Measurements from ENCODE around the gene DNAJC13.

Gene DNAJC13

DNA sequence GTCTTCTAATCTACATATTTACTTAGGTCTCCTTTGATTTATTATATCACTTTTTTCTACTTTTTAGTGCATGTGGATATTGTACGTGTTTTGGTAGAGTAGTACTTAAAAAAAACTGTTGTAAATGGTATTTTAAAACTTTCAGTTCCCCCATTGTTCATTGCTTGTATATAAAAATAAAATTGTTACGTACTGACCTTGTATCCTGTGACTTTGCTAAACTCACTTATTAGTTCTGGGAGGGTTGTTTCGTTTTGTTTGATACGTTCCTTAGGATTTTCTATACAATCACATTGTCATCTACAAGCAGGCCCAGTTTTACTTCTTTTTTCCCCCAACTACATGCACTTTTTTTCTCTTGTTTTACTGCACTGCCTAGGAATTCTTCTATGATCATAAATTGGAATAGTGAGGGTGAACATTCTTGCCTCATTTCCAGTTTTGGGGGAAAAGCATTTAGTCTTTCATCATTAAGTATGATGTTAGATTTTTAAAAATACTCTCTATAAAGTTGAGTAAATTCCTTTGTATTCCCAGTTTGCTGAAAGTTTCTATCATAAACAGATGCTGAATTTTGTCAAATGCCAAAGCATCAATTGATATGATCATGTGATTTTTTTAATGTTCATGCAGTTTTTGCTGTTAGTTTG, 146.2 kb downstream of the DNAJC13 start:
- Histone ChIP-seq H3K27ac (replicated peaks; ENCODE audit: low read length) (no peak overlapping the region), H4K8ac (ENCODE audit: low read depth, low read length) (no peak overlapping the region), H2BK5ac (ENCODE audit: low read length) (no peak overlapping the region), H2BK15ac (ENCODE audit: low read length) (no peak overlapping the region), H4K91ac (ENCODE audit: low read depth, low read length, poor library complexity) (no peak overlapping the region), H2AFZ (ENCODE audit: low read length) (no peak overlapping the region), H3K27me3 (ENCODE audit: control insufficient read depth in 3 of 3, insufficient read depth in 3 of 3, low read depth in 1 of 3, low read length in 3 of 3) (no peaks in the 10 kb centered on the region), H3K4me2 (ENCODE audit: insufficient read depth, low read length, poor library complexity, severe bottlenecking) (no peak overlapping the region), H3K9me3 (replicated peaks in 1 of 2; ENCODE audit: control insufficient read depth in 2 of 2, insufficient read depth in 1 of 2, low read depth in 1 of 2, low read length in 2 of 2) (no peaks in the 10 kb centered on the region), H3K9ac (ENCODE audit: low read depth, low read length, poor library complexity) (no peak overlapping the region), H3K4me1 (ENCODE audit: control insufficient read depth in 2 of 2, insufficient read depth in 1 of 2, low read depth in 1 of 2, low read length in 2 of 2) (no peaks in the 10 kb centered on the region), H3K4me3 (ENCODE audit: low read length in 2 of 2) (no peak overlapping the region), H3K36me3 (replicated peaks in 1 of 2; ENCODE audit: control insufficient read depth in 2 of 2, insufficient read depth in 2 of 2, low read length in 2 of 2) (peaks cover 0 to 9% of the 10 kb centered on the region in 2 donors), H3K18ac (ENCODE audit: low read length) (no peak overlapping the region), H3K79me1 (ENCODE audit: low read depth, low read length) (no peaks in the 10 kb centered on the region), H2BK12ac (ENCODE audit: low read length) (no peak overlapping the region), H2AK5ac (ENCODE audit: low read depth, low read length) (no peak overlapping the region), H3K23ac (ENCODE audit: low read depth, low read length, poor library complexity) (no peak overlapping the region), H3K14ac (ENCODE audit: low read length) (no peak overlapping the region), H2BK120ac (ENCODE audit: low read depth, low read length) (no peak overlapping the region), H3K4ac (ENCODE audit: low read length) (no peak overlapping the region)
- DNase-seq (ENCODE audit: low spot score), result no peak
- no CpG with 5 or more reads among the region's 4 CpGs for WGBS, 2 donors (ENCODE audit: extremely low coverage in 2 of 2, insufficient read length in 2 of 2, insufficient replicate concordance in 1 of 2)

DNA sequence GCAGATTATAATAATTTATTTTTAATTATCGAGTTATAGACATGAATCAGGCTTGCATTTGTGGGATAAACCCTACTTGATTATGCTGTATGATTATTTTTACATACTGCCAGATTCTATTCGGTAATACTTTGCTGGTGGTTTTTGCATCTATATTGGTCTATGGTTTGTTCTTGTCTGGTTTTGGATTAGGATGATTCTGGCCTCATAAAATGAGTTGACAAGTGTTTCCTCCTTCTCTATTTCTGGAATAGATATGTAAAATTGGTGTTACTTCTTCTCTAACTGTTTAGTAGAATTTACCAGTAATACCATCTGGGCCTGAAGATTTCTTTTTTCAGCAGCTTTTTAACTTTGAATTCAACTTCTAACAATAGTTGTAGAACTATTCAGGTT, 146.8 kb downstream of the DNAJC13 start:
- no peak for DNase-seq (ENCODE audit: low spot score)
- H3K9me3 ChIP-seq (replicated peaks in 1 of 2; ENCODE audit: control insufficient read depth in 2 of 2, insufficient read depth in 1 of 2, low read depth in 1 of 2, low read length in 2 of 2), result no peaks in the 10 kb centered on the region
- H3K23ac ChIP-seq (ENCODE audit: low read depth, low read length, poor library complexity), result no peak overlapping the region
- H3K9ac ChIP-seq (ENCODE audit: low read depth, low read length, poor library complexity), result no peak overlapping the region
- no peak overlapping the region for H2BK5ac ChIP-seq (ENCODE audit: low read length)
- no peaks in the 10 kb centered on the region for H3K27me3 ChIP-seq (ENCODE audit: control insufficient read depth in 3 of 3, insufficient read depth in 3 of 3, low read depth in 1 of 3, low read length in 3 of 3)
- H3K18ac ChIP-seq (ENCODE audit: low read length), result no peak overlapping the region
- H4K91ac ChIP-seq (ENCODE audit: low read depth, low read length, poor library complexity), result no peak overlapping the region
- no peak overlapping the region for H2BK15ac ChIP-seq (ENCODE audit: low read length)
- WGBS, 2 donors (ENCODE audit: extremely low coverage in 2 of 2, insufficient read length in 2 of 2, insufficient replicate concordance in 1 of 2), result 100% methylated on average over 1 of the region's 2 CpGs; no CpG with 5 or more reads in 1 of the 2 donors
- no peak overlapping the region for H3K14ac ChIP-seq (ENCODE audit: low read length)
- H3K36me3 ChIP-seq (replicated peaks in 1 of 2; ENCODE audit: control insufficient read depth in 2 of 2, insufficient read depth in 2 of 2, low read length in 2 of 2), result peaks cover 0 to 5% of the 10 kb centered on the region in 2 donors
- no peak overlapping the region for H2AK5ac ChIP-seq (ENCODE audit: low read depth, low read length)
- H3K4me2 ChIP-seq (ENCODE audit: insufficient read depth, low read length, poor library complexity, severe bottlenecking), result no peak overlapping the region
- no peak overlapping the region for H2BK12ac ChIP-seq (ENCODE audit: low read length)
- H2BK120ac ChIP-seq (ENCODE audit: low read depth, low read length), result no peak overlapping the region
- H3K4ac ChIP-seq (ENCODE audit: low read length), result no peak overlapping the region
- no peaks in the 10 kb centered on the region for H3K4me1 ChIP-seq (ENCODE audit: control insufficient read depth in 2 of 2, insufficient read depth in 1 of 2, low read depth in 1 of 2, low read length in 2 of 2)
- no peak overlapping the region for H3K4me3 ChIP-seq (ENCODE audit: low read length in 2 of 2)
- H3K79me1 ChIP-seq (ENCODE audit: low read depth, low read length), result no peaks in the 10 kb centered on the region
- H3K27ac ChIP-seq (replicated peaks; ENCODE audit: low read length), result no peak overlapping the region
- H4K8ac ChIP-seq (ENCODE audit: low read depth, low read length), result no peak overlapping the region
- no peak overlapping the region for H2AFZ ChIP-seq (ENCODE audit: low read length)

GRCh38 chr3:132568422-132568821, 151.1 kb downstream of the DNAJC13 start:
- Histone ChIP-seq H3K18ac (ENCODE audit: low read length) (no peak overlapping the region), H3K23ac (ENCODE audit: low read depth, low read length, poor library complexity) (no peak overlapping the region), H3K27ac (replicated peaks; ENCODE audit: low read length) (no peak overlapping the region), H3K4me1 (ENCODE audit: control insufficient read depth in 2 of 2, insufficient read depth in 1 of 2, low read depth in 1 of 2, low read length in 2 of 2) (no peaks in the 10 kb centered on the region), H3K9ac (ENCODE audit: low read depth, low read length, poor library complexity) (no peak overlapping the region), H2AFZ (ENCODE audit: low read length) (no peak overlapping the region), H2AK5ac (ENCODE audit: low read depth, low read length) (no peak overlapping the region), H2BK5ac (ENCODE audit: low read length) (no peak overlapping the region), H4K8ac (ENCODE audit: low read depth, low read length) (no peak overlapping the region), H2BK12ac (ENCODE audit: low read length) (no peak overlapping the region), H3K79me1 (ENCODE audit: low read depth, low read length) (no peaks in the 10 kb centered on the region), H3K4me3 (ENCODE audit: low read length in 2 of 2) (no peak overlapping the region), H4K91ac (ENCODE audit: low read depth, low read length, poor library complexity) (no peak overlapping the region), H2BK15ac (ENCODE audit: low read length) (no peak overlapping the region), H3K4me2 (ENCODE audit: insufficient read depth, low read length, poor library complexity, severe bottlenecking) (no peak overlapping the region), H3K36me3 (replicated peaks in 1 of 2; ENCODE audit: control insufficient read depth in 2 of 2, insufficient read depth in 2 of 2, low read length in 2 of 2) (peaks cover 0 to 24% of the 10 kb centered on the region in 2 donors), H3K27me3 (ENCODE audit: control insufficient read depth in 3 of 3, insufficient read depth in 3 of 3, low read depth in 1 of 3, low read length in 3 of 3) (no peaks in the 10 kb centered on the region), H3K4ac (ENCODE audit: low read length) (no peak overlapping the region), H3K9me3 (replicated peaks in 1 of 2; ENCODE audit: control insufficient read depth in 2 of 2, insufficient read depth in 1 of 2, low read depth in 1 of 2, low read length in 2 of 2) (peaks cover 3 to 4% of the 10 kb centered on the region in 2 donors), H2BK120ac (ENCODE audit: low read depth, low read length) (no peak overlapping the region), H3K14ac (ENCODE audit: low read length) (no peak overlapping the region)
- no peak for DNase-seq (ENCODE audit: low spot score)
- no CpG with 5 or more reads among the region's 2 CpGs for WGBS, 2 donors (ENCODE audit: extremely low coverage in 2 of 2, insufficient read length in 2 of 2, insufficient replicate concordance in 1 of 2)

DNA sequence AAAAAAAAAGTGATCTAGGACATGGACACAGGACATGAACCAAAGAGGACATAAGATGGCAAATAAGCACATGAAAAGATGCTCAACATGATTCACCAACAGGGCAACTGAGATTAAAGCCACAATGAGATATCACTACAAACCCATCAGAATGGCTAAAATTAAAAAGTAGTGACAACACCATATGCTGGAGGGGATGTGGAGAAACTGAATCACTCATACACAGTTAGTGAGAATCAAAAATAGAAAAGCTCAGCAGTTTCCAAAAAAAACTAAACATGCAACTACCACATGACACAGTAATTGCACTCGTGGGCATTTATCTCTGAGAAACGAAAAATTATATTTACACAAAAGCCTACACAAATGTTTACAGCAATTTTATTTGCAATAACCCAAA, 151.9 kb downstream of the DNAJC13 start:
- no peak overlapping the region for H3K4ac ChIP-seq (ENCODE audit: low read length)
- H2AFZ ChIP-seq (ENCODE audit: low read length), result no peak overlapping the region
- H3K4me2 ChIP-seq (ENCODE audit: insufficient read depth, low read length, poor library complexity, severe bottlenecking), result no peak overlapping the region
- no peak overlapping the region for H3K9ac ChIP-seq (ENCODE audit: low read depth, low read length, poor library complexity)
- H3K4me1 ChIP-seq (ENCODE audit: control insufficient read depth in 2 of 2, insufficient read depth in 1 of 2, low read depth in 1 of 2, low read length in 2 of 2), result no peaks in the 10 kb centered on the region
- no peak overlapping the region for H3K4me3 ChIP-seq (ENCODE audit: low read length in 2 of 2)
- H2BK12ac ChIP-seq (ENCODE audit: low read length), result no peak overlapping the region
- no peak overlapping the region for H3K18ac ChIP-seq (ENCODE audit: low read length)
- DNase-seq (ENCODE audit: low spot score), result no peak
- no peak overlapping the region for H4K91ac ChIP-seq (ENCODE audit: low read depth, low read length, poor library complexity)
- WGBS, 2 donors (ENCODE audit: extremely low coverage in 2 of 2, insufficient read length in 2 of 2, insufficient replicate concordance in 1 of 2), result no CpG with 5 or more reads among the region's 2 CpGs
- H3K14ac ChIP-seq (ENCODE audit: low read length), result no peak overlapping the region
- H3K36me3 ChIP-seq (replicated peaks in 1 of 2; ENCODE audit: control insufficient read depth in 2 of 2, insufficient read depth in 2 of 2, low read length in 2 of 2), result peaks cover 0 to 26% of the 10 kb centered on the region in 2 donors
- no peaks in the 10 kb centered on the region for H3K79me1 ChIP-seq (ENCODE audit: low read depth, low read length)
- H3K9me3 ChIP-seq (replicated peaks in 1 of 2; ENCODE audit: control insufficient read depth in 2 of 2, insufficient read depth in 1 of 2, low read depth in 1 of 2, low read length in 2 of 2), result peaks cover 3 to 4% of the 10 kb centered on the region in 2 donors
- no peak overlapping the region for H2BK5ac ChIP-seq (ENCODE audit: low read length)
- H3K23ac ChIP-seq (ENCODE audit: low read depth, low read length, poor library complexity), result no peak overlapping the region
- H2BK15ac ChIP-seq (ENCODE audit: low read length), result no peak overlapping the region
- no peak overlapping the region for H2BK120ac ChIP-seq (ENCODE audit: low read depth, low read length)
- no peak overlapping the region for H4K8ac ChIP-seq (ENCODE audit: low read depth, low read length)
- H2AK5ac ChIP-seq (ENCODE audit: low read depth, low read length), result no peak overlapping the region
- H3K27me3 ChIP-seq (ENCODE audit: control insufficient read depth in 3 of 3, insufficient read depth in 3 of 3, low read depth in 1 of 3, low read length in 3 of 3), result no peaks in the 10 kb centered on the region
- H3K27ac ChIP-seq (replicated peaks; ENCODE audit: low read length), result no peak overlapping the region

Measured in neuronal stem cell (in vitro differentiated cells).